Measurements from ENCODE around the gene ARFGEF2. TPM values are rescaled to one million over a fixed set of nuclear protein-coding genes. Genes with fewer than 3 reads are reported as not detected.

ARFGEF2 gene
- total and polyA plus RNA-seq, 7 donors: 7.8 to 36.1 (median 22.8) TPM

DNA sequence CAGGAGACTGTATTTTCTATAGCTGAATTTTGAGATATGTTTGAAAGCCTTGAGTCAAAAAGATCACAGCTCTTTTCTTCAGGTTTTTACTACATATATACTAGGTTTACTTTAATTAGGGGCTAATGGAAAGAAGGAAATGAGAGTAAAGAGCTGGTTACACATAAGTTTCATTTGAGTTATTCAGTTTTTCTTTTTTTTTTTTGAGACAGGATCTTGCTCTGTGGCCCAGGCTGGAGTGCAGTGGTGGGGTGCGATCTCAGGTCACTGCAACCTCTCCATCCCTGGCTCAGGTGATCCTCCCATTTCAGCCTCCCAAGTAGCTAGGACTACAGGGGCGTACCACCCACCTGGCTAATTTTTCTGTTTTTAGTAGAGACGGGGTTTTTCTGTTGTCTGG, 4.8 kb downstream of the ARFGEF2 start:
- H3K27ac ChIP-seq: no peak overlapping the region
- H3K9me3 ChIP-seq: no peaks in the 10 kb centered on the region
- ATAC-seq (no peak), DNase-seq (no peak)
- peaks cover 55% of the 10 kb centered on the region for H3K4me1 ChIP-seq
- H3K27me3 ChIP-seq (ENCODE audit: insufficient read depth in 3 of 3, low read length in 2 of 3): no peaks in the 10 kb centered on the region
- TF ChIP-seq CTCF (IDR thresholded peaks at IDR 0.05): no peak
- no peaks in the 10 kb centered on the region for H3K36me3 ChIP-seq (ENCODE audit: insufficient read depth in 1 of 2, low read depth in 1 of 2)
- WGBS, 3 donors: 95 to 100% (median 99%) methylated on average over 3 of the region's 3 CpGs
- intact Hi-C loops (cut with DNase I): no loop called here
- H3K4me3 ChIP-seq: no peak overlapping the region

- intact Hi-C loops (cut with DNase I): no loop called here
- no peak for ATAC-seq
- 76 to 79% (median 77%) methylated on average over 3 of the region's 3 CpGs for WGBS, 3 donors
Measured at GRCh38 chr20:48926821-48927220, 5.3 kb downstream of the ARFGEF2 start.

GRCh38 chr20:48928832-48929725, 7.6 kb downstream of the ARFGEF2 start:
- no peak for TF ChIP-seq CTCF (IDR thresholded peaks at IDR 0.05)
- peaks cover 37% of the 10 kb centered on the region for H3K4me1 ChIP-seq
- no peaks in the 10 kb centered on the region for H3K36me3 ChIP-seq (ENCODE audit: insufficient read depth in 1 of 2, low read depth in 1 of 2)
- H3K9me3 ChIP-seq: no peaks in the 10 kb centered on the region
- ATAC-seq (peak in 1 of 4 donors; percentile 51), DNase-seq (no peak)
- intact Hi-C loops (cut with DNase I): no loop called here
- H3K27me3 ChIP-seq (ENCODE audit: insufficient read depth in 3 of 3, low read length in 2 of 3): no peaks in the 10 kb centered on the region
- no peak overlapping the region for H3K4me3 ChIP-seq
- peak overlapping the region; percentile 20 for H3K27ac ChIP-seq
- 38 to 53% (median 43%) methylated on average over 3 of the region's 3 CpGs for WGBS, 3 donors

More at GRCh38 chr20:48926821-48927220, 5.3 kb downstream of the ARFGEF2 start:
- Histone ChIP-seq H3K4me1 (peaks cover 55% of the 10 kb centered on the region), H3K27me3 (ENCODE audit: insufficient read depth in 3 of 3, low read length in 2 of 3) (no peaks in the 10 kb centered on the region), H3K4me3 (no peak overlapping the region), H3K27ac (no peak overlapping the region), H3K36me3 (ENCODE audit: insufficient read depth in 1 of 2, low read depth in 1 of 2) (no peaks in the 10 kb centered on the region), H3K9me3 (no peaks in the 10 kb centered on the region)
- TF ChIP-seq CTCF (IDR thresholded peaks at IDR 0.05): no peak
- DNase-seq: no peak

GRCh38 chr20:48930035-48930434, 8.5 kb downstream of the ARFGEF2 start:
- H3K4me1 ChIP-seq: peaks cover 34% of the 10 kb centered on the region
- H3K9me3 ChIP-seq: no peaks in the 10 kb centered on the region
- intact Hi-C loops (cut with DNase I): no loop called here
- H3K36me3 ChIP-seq (ENCODE audit: insufficient read depth in 1 of 2, low read depth in 1 of 2): no peaks in the 10 kb centered on the region
- no peak overlapping the region for H3K27ac ChIP-seq
- TF ChIP-seq CTCF (IDR thresholded peaks at IDR 0.05): no peak
- no peaks in the 10 kb centered on the region for H3K27me3 ChIP-seq (ENCODE audit: insufficient read depth in 3 of 3, low read length in 2 of 3)
- ATAC-seq (no peak), DNase-seq (no peak)
- WGBS, 3 donors: 72 to 86% (median 82%) methylated on average over 6 of the region's 6 CpGs
- H3K4me3 ChIP-seq: no peak overlapping the region
